Endothelial cell (in vitro differentiated cells): Measurements from ENCODE around the gene TMEM212. TPM values are rescaled to one million over a fixed set of nuclear protein-coding genes. Genes with fewer than 3 reads are reported as not detected.

ENCODE experiments used
- DNase-seq: peaks from one replicate; pipeline ENCODE4 v3.0.0; 2021; ENCODE audit warnings: low spot score
- H3K27ac Mint-ChIP-seq: one replicate; pipeline ENCODE4 v1.8.0; 2021; ENCODE audit warnings: mixed read lengths, inconsistent platforms; ENCODE audit not compliant: unreplicated experiment
- H3K27me3 Mint-ChIP-seq: one replicate; pipeline ENCODE4 v1.8.0; 2021; ENCODE audit warnings: mild to moderate bottlenecking, moderate library complexity, mixed read lengths, inconsistent platforms; ENCODE audit not compliant: unreplicated experiment
- H3K36me3 Mint-ChIP-seq: one replicate; pipeline ENCODE4 v1.8.0; 2021; ENCODE audit warnings: mild to moderate bottlenecking, low read depth, mixed read lengths, inconsistent platforms; ENCODE audit not compliant: unreplicated experiment
- H3K4me1 Mint-ChIP-seq: one replicate; pipeline ENCODE4 v1.8.0; 2021; ENCODE audit warnings: mild to moderate bottlenecking, mixed read lengths, inconsistent platforms; ENCODE audit not compliant: unreplicated experiment
- H3K4me3 Mint-ChIP-seq: one replicate; pipeline ENCODE4 v1.8.0; 2021; ENCODE audit warnings: mild to moderate bottlenecking, mixed read lengths, inconsistent platforms; ENCODE audit not compliant: unreplicated experiment
- H3K9me3 Mint-ChIP-seq: one replicate; pipeline ENCODE4 v1.8.0; 2021; ENCODE audit warnings: mixed read lengths, inconsistent platforms; ENCODE audit not compliant: unreplicated experiment
- CTCF ChIP-seq: fragments of 200-600 bp; sonication (generic); IDR thresholded peaks from one replicate; pipeline ENCODE4 v1.5.0; 2021; ENCODE audit warnings: antibody characterized with exemption; ENCODE audit not compliant: unreplicated experiment
- long read RNA-seq: library from polyadenylated mRNA; unstranded; transcript quantifications from one replicate; pipeline ENCODE4 v2.0.0, GENCODE V29; 2020; ENCODE audit not compliant: unreplicated experiment
- total RNA-seq: library from RNA; stranded (reverse); fragmentation: NEBNext Ultra II Directional; extraction: Animal tissue kit (Norgen Biotek cat#: 25700); gene quantifications from one replicate; pipeline ENCODE4 v1.2.1, GENCODE V29; 2021; ENCODE audit not compliant: unreplicated experiment

TMEM212 gene
- not detected for total RNA-seq
- long read RNA-seq = 0 reads

DNA sequence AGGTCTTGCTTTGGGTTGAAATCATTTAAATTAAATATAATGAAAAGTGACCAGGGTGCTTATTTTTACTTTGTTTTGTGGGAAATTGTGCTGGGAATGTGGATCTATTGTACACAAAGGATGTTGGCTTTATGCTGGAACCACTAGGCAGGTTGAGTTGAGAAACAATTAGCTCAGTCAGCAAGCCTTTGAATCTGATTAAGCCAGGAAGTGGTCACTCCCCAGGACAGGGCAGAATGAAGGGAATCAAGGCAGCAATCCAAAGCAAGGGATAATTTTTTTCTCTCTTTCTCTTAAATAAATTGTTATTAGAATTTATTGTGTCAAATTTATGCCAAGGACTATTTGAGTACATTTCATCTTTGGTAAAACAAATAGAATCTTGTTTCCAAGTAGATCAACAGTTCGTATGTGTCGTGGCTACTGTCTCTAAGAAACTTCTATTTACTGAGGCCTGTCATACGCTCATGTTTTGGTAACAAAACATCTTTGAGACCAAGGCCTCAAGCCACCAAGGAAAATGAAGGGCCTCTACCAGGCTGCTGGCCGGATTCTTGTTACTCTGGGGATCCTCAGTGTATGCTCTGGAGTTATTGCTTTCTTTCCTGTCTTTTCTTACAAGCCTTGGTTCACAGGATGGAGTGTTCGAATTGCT, at the start of gene TMEM212:
TMEM212 (plus strand) TSS at position 486 of the 655 bp plus-strand sequence; CDS start at position 521, 35 bp downstream.
- no peak for DNase-seq
- TF ChIP-seq CTCF = no peak
- Mint-ChIP-seq H3K4me3 (no peak within 1 kb of the TSS), H3K27ac (peak within 1 kb of the TSS; percentile 98), H3K4me1 (peaks cover 39% of the 10 kb centered on the region), H3K9me3 (no peaks in the 10 kb centered on the region), H3K27me3 (peaks cover 2% of the 10 kb centered on the region), H3K36me3 (no peaks in the 10 kb centered on the region)

DNA sequence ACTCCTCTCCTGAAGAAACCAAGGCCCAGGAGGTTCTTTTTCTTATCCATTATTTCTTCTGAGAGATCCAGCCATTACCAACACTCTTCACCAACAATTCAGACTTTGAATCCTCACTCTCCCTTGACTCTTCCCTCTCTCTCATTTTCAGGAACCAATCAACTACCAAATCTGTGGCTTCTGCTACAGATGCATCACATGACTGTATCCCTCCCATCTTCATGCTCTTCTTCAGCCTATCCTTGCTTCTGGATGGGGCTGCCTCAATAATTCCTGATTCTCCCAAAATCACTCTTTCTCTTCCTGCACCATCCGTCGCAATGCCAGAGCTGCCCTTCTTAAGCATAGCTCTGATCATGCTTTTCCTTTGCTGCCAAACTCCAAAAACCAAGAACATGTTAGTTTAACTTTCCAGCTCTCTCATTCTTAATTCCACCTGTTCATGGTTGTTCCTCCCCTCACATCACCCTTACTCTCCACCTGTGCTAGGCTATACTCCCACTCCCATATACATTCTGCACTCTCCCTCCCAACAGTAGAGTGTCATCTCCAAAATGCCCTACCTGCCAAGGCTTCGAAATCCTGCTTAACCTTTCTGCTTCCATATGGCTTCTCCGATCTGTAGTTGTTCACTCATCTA, 46.4 kb upstream of the TMEM212 start:
- Mint-ChIP-seq H3K4me1 (peaks cover 32% of the 10 kb centered on the region), H3K27ac (no peak overlapping the region), H3K27me3 (peaks cover 2% of the 10 kb centered on the region), H3K36me3 (peaks cover 5% of the 10 kb centered on the region), H3K9me3 (no peaks in the 10 kb centered on the region), H3K4me3 (no peak overlapping the region)
- TF ChIP-seq CTCF = no peak
- DNase-seq = no peak

GRCh38 chr3:171797265-171797679, 45.9 kb upstream of the TMEM212 start:
- Mint-ChIP-seq H3K4me3 (no peak overlapping the region), H3K27me3 (peaks cover 2% of the 10 kb centered on the region), H3K36me3 (peaks cover 5% of the 10 kb centered on the region), H3K27ac (no peak overlapping the region), H3K9me3 (no peaks in the 10 kb centered on the region), H3K4me1 (peaks cover 28% of the 10 kb centered on the region)
- no peak for DNase-seq
- TF ChIP-seq CTCF = no peak

GRCh38 chr3:171797873-171798272, 45.3 kb upstream of the TMEM212 start:
- H3K4me1 Mint-ChIP-seq = peaks cover 25% of the 10 kb centered on the region
- H3K9me3 Mint-ChIP-seq = no peaks in the 10 kb centered on the region
- DNase-seq = no peak
- H3K27ac Mint-ChIP-seq = peak overlapping the region; percentile 16
- H3K27me3 Mint-ChIP-seq = peaks cover 2% of the 10 kb centered on the region
- H3K4me3 Mint-ChIP-seq = no peak overlapping the region
- no peak for TF ChIP-seq CTCF
- peaks cover 7% of the 10 kb centered on the region for H3K36me3 Mint-ChIP-seq

GRCh38 chr3:171799501-171799900, 43.6 kb upstream of the TMEM212 start:
- Mint-ChIP-seq H3K36me3 (peaks cover 11% of the 10 kb centered on the region), H3K4me1 (peaks cover 24% of the 10 kb centered on the region), H3K27me3 (no peaks in the 10 kb centered on the region), H3K9me3 (no peaks in the 10 kb centered on the region), H3K4me3 (no peak overlapping the region), H3K27ac (no peak overlapping the region)
- no peak for TF ChIP-seq CTCF
- no peak for DNase-seq
